ENCODE data around the gene PLIN4.

The PLIN4 gene

DNA sequence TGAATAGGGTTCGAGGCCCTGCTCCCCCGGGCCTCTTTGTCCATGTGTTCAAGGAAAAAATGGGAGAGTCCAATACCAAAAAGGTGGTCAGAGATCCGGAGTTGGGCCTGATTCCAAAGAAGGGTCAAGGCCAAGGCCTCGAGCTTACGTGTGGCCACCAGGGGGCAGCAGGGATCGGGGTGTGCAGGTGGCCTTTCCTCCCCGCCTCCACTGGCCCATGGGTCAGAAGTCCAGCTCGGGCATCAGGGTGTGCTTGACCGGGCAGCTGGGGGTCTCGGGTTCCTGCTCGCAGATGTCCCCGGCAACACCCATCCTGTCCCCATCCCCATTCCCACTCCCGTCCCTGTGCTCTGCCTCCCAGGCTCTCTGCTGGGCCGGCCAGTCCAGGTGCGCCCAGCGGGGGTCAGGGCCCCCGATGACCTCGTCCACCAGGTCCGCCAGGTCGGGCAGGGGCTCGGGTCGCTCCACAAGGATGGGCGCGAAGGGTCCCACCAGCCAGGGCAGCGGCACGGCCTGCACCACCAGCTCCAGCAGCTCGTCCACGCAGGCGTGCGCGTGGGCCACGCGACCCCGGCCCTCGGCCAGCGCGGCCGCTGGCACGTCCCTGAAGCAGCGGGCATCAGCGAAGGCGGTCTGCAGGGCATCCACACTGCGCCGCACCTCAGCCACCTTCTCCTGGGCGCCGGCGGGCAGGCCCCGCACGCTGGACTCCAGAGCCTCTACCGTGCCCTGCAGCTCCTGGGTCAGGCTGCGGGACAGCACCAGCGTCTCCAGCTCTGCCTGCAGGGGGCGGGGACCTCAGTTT, 5.2 kb upstream of the PLIN4 start:
- H3K9ac ChIP-seq (ENCODE audit: low read depth in 1 of 2, low read length in 2 of 2), result no peak overlapping the region
- peaks cover 0 to 5% of the 10 kb centered on the region in 2 donors for H3K27me3 ChIP-seq (ENCODE audit: control insufficient read depth in 1 of 2, insufficient read depth in 2 of 2, low read length in 2 of 2)
- H3K36me3 ChIP-seq (ENCODE audit: control insufficient read depth in 1 of 2, insufficient read depth in 2 of 2, low read length in 2 of 2), result no peaks in the 10 kb centered on the region
- no peak overlapping the region for H3K4me3 ChIP-seq (ENCODE audit: low read depth in 1 of 2, low read length in 2 of 2)
- H3K9me3 ChIP-seq (ENCODE audit: control insufficient read depth in 1 of 2, low read length in 2 of 2), result no peaks in the 10 kb centered on the region
- no peak overlapping the region for H3K27ac ChIP-seq (ENCODE audit: low read depth, low read length)
- no peaks in the 10 kb centered on the region for H3K4me1 ChIP-seq (ENCODE audit: control insufficient read depth in 1 of 2, insufficient read depth in 2 of 2, low read length in 2 of 2)

DNA sequence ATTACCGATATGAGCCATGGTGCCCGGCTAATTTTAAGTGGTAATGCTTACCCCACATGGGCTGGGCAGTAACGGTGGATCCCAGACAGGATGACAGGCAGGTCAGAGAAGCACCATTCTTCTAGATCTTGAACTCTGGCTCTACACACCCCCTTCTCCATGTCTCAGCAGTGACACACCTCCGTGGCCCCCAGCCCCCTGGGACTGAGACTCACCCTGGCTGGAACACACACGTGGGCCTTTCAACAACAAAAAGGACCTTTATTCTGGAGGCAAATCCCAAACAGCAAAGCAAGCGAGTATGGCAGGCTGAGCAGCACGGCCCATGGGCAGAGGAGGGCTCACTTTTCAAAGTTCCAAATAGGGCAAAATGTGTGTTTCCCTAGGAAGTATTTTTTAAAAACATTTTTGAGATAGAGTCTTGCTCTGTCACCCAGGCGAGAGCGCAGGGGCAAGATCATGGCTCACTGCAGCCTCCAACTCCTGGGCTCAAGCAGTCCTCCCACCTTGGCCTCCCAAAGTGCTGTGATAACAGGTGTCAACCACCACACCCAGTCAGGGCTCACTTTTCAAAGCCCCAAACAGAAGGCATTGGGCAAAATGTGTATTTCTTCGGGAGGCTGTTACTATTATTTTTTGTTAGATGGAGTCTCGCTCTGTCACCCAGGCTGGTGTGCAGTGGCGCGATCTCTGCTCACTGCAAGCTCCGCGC, 4.2 kb upstream of the PLIN4 start:
- no peaks in the 10 kb centered on the region for H3K36me3 ChIP-seq (ENCODE audit: control insufficient read depth in 1 of 2, insufficient read depth in 2 of 2, low read length in 2 of 2)
- no peaks in the 10 kb centered on the region for H3K4me1 ChIP-seq (ENCODE audit: control insufficient read depth in 1 of 2, insufficient read depth in 2 of 2, low read length in 2 of 2)

DNA sequence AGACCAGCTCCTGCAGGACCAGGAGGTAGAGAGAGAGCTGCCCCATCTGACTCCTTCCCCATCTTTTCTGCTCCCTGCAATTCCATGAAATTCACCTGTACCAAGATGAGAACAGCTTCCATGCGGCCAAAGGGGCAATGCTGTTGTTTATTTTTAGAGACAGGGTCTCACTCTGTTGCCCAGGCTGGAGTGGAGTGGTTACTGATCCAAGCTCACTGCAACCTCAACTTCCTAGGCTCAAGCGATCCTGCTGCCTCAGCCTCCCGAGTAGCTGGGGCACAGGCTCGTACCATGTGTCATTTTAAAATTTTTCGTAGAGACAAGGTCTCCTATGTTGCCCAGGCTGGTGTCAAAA, 3.6 kb upstream of the PLIN4 start:
- no peaks in the 10 kb centered on the region for H3K9me3 ChIP-seq (ENCODE audit: control insufficient read depth in 1 of 2, low read length in 2 of 2)
- no peaks in the 10 kb centered on the region for H3K4me1 ChIP-seq (ENCODE audit: control insufficient read depth in 1 of 2, insufficient read depth in 2 of 2, low read length in 2 of 2)
- no peak overlapping the region for H3K4me3 ChIP-seq (ENCODE audit: low read depth in 1 of 2, low read length in 2 of 2)
- H3K27me3 ChIP-seq (ENCODE audit: control insufficient read depth in 1 of 2, insufficient read depth in 2 of 2, low read length in 2 of 2), result peaks cover 0 to 5% of the 10 kb centered on the region in 2 donors
- no peak overlapping the region for H3K9ac ChIP-seq (ENCODE audit: low read depth in 1 of 2, low read length in 2 of 2)
- no peak overlapping the region for H3K27ac ChIP-seq (ENCODE audit: low read depth, low read length)
- H3K36me3 ChIP-seq (ENCODE audit: control insufficient read depth in 1 of 2, insufficient read depth in 2 of 2, low read length in 2 of 2), result no peaks in the 10 kb centered on the region

More for the DNA sequence above, 4.2 kb upstream of the PLIN4 start:
- peaks cover 0 to 5% of the 10 kb centered on the region in 2 donors for H3K27me3 ChIP-seq (ENCODE audit: control insufficient read depth in 1 of 2, insufficient read depth in 2 of 2, low read length in 2 of 2)
- H3K9ac ChIP-seq (ENCODE audit: low read depth in 1 of 2, low read length in 2 of 2), result no peak overlapping the region
- H3K4me3 ChIP-seq (ENCODE audit: low read depth in 1 of 2, low read length in 2 of 2), result no peak overlapping the region
- H3K27ac ChIP-seq (ENCODE audit: low read depth, low read length), result no peak overlapping the region
- no peaks in the 10 kb centered on the region for H3K9me3 ChIP-seq (ENCODE audit: control insufficient read depth in 1 of 2, low read length in 2 of 2)

DNA sequence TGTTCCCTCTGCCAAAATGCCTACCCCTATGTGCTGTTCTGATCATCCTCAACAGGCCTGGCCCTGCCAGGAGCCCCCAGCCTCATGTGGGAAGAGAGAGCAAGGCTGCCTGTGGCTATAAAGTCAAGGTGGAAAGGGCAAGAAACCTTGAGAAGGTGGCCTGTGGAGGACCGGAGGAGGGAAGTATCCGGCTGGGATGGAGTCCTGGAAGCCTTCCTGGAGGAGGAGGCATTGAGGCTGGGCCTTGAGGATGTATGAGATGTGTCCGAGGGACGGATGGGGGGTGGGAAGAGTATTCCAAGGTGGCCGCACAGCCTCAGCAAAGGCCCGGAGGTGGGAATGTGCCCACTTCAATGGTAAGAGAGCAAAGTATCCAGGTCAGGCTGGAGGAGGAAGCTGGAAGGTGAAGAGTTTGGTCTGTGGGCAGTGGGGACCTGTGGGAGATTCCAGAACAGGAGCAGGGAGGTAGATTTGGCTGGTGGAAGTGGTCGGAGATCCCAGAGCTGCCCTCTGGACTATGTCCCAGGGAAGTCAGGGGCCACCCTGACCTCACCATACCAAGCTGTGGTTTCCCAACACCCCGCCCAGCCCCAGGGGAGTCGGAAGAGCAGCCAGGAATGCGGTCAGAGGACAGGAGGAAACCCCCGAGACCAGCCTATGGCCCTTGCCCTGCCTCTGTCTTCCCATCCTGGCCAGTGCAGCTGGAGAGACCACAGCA, 3.0 kb upstream of the PLIN4 start:
- no peaks in the 10 kb centered on the region for H3K4me1 ChIP-seq (ENCODE audit: control insufficient read depth in 1 of 2, insufficient read depth in 2 of 2, low read length in 2 of 2)
- H3K27ac ChIP-seq (ENCODE audit: low read depth, low read length), result no peak overlapping the region
- no peaks in the 10 kb centered on the region for H3K9me3 ChIP-seq (ENCODE audit: control insufficient read depth in 1 of 2, low read length in 2 of 2)

DNA sequence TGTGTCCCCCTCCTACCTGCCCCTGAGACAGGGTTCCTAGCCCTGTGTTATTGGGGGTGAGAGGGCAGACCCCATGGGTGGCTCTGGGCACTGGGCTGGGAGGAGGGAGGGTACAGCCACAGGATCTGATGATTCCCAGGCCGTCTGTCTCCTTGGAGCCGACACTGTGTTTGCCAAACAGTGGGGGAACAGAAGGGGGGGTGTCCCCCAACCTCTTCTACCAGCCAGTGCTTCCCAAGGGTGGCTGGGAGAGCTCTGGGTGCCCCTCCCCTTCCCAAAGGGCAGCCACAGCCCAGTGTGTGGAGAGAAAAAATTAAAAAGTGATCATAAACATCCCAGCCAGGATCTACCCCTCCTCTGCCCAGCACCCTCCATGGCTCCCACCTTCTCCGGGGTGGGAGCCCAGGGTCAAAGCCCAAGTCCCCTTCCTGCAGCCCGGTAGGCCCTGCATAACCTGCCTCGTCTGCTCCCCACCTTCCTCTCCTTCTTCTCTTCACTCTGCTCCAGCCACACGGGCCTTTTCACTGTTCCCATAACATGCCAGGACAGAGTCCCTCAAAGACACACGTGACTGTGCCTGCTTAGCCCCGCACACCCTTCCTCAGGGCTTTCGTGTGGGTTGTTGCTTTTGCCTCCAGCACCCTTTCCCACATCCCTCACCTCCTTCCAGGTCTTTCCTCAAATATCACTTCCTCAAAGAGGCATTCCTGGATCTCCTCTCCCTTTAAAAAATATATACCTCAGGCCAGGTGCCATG, 1.4 kb upstream of the PLIN4 start:
- H3K4me3 ChIP-seq (ENCODE audit: low read depth in 1 of 2, low read length in 2 of 2), result no peak overlapping the region
- no peaks in the 10 kb centered on the region for H3K36me3 ChIP-seq (ENCODE audit: control insufficient read depth in 1 of 2, insufficient read depth in 2 of 2, low read length in 2 of 2)
- H3K9me3 ChIP-seq (ENCODE audit: control insufficient read depth in 1 of 2, low read length in 2 of 2), result no peaks in the 10 kb centered on the region
- H3K9ac ChIP-seq (ENCODE audit: low read depth in 1 of 2, low read length in 2 of 2), result no peak overlapping the region
- peaks cover 0 to 5% of the 10 kb centered on the region in 2 donors for H3K27me3 ChIP-seq (ENCODE audit: control insufficient read depth in 1 of 2, insufficient read depth in 2 of 2, low read length in 2 of 2)
- H3K4me1 ChIP-seq (ENCODE audit: control insufficient read depth in 1 of 2, insufficient read depth in 2 of 2, low read length in 2 of 2), result no peaks in the 10 kb centered on the region
- H3K27ac ChIP-seq (ENCODE audit: low read depth, low read length), result no peak overlapping the region

More for the DNA sequence above, 3.0 kb upstream of the PLIN4 start:
- Histone ChIP-seq H3K4me3 (ENCODE audit: low read depth in 1 of 2, low read length in 2 of 2) (no peak overlapping the region), H3K36me3 (ENCODE audit: control insufficient read depth in 1 of 2, insufficient read depth in 2 of 2, low read length in 2 of 2) (no peaks in the 10 kb centered on the region), H3K27me3 (ENCODE audit: control insufficient read depth in 1 of 2, insufficient read depth in 2 of 2, low read length in 2 of 2) (peaks cover 0 to 5% of the 10 kb centered on the region in 2 donors), H3K9ac (ENCODE audit: low read depth in 1 of 2, low read length in 2 of 2) (no peak overlapping the region)

DNA sequence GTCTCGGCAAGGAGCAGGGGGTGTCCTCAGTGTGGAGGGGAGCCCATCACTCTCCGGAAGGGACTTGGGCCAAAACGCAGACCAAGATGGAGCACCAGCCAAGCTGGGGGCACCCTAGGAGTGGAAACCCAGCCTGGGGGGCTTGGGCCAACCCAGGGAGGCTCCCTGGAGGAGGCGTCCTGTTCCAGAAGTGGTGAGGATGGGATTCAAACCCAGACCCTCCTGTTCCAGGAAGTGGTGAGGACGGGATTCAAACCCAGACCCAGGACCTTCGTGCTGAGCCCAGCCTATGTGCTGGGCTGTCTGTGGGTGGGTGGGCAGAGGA, 848 bp upstream of the PLIN4 start:
- Histone ChIP-seq H3K4me1 (ENCODE audit: control insufficient read depth in 1 of 2, insufficient read depth in 2 of 2, low read length in 2 of 2) (no peaks in the 10 kb centered on the region), H3K36me3 (ENCODE audit: control insufficient read depth in 1 of 2, insufficient read depth in 2 of 2, low read length in 2 of 2) (no peaks in the 10 kb centered on the region), H3K9ac (ENCODE audit: low read depth in 1 of 2, low read length in 2 of 2) (no peak overlapping the region), H3K27me3 (ENCODE audit: control insufficient read depth in 1 of 2, insufficient read depth in 2 of 2, low read length in 2 of 2) (peaks cover 0 to 5% of the 10 kb centered on the region in 2 donors), H3K4me3 (ENCODE audit: low read depth in 1 of 2, low read length in 2 of 2) (no peak overlapping the region), H3K9me3 (ENCODE audit: control insufficient read depth in 1 of 2, low read length in 2 of 2) (no peaks in the 10 kb centered on the region), H3K27ac (ENCODE audit: low read depth, low read length) (no peak overlapping the region)

DNA sequence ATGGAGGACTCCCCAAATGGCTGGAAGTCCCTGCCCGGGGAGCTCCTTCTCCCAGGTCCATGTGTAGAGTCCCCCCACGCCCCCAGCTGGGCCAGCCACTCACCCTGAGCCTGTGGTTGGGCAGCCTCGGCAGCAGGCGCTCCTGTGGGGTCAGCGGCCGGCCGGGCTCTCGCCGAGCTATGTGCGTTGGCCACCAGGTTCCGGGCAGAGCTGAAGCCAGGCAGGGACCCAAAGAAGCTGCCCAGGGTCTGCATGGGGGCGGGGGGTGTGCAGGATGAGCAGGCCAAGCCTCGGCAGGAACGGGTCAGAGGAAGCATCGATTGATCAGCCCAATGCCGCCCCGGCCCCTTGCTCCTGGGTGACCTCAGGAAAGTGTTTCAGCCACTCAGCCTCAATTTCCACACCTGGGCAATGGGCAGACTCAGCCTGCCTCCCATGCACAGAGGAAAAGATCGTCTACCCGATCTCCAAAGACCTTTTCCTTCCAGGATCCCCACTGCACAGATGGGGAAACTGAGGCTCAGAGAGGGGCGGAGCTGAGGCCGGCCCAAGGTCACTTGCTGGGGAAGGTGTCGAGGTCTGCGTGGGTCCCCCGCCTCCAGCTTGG, 732 bp downstream of the PLIN4 start:
- Histone ChIP-seq H3K4me1 (ENCODE audit: control insufficient read depth in 1 of 2, insufficient read depth in 2 of 2, low read length in 2 of 2) (no peaks in the 10 kb centered on the region), H3K9ac (ENCODE audit: low read depth in 1 of 2, low read length in 2 of 2) (no peak overlapping the region), H3K27me3 (ENCODE audit: control insufficient read depth in 1 of 2, insufficient read depth in 2 of 2, low read length in 2 of 2) (peaks cover 0 to 5% of the 10 kb centered on the region in 2 donors), H3K4me3 (ENCODE audit: low read depth in 1 of 2, low read length in 2 of 2) (no peak overlapping the region), H3K36me3 (ENCODE audit: control insufficient read depth in 1 of 2, insufficient read depth in 2 of 2, low read length in 2 of 2) (no peaks in the 10 kb centered on the region), H3K9me3 (ENCODE audit: control insufficient read depth in 1 of 2, low read length in 2 of 2) (no peaks in the 10 kb centered on the region), H3K27ac (ENCODE audit: low read depth, low read length) (no peak overlapping the region)

DNA sequence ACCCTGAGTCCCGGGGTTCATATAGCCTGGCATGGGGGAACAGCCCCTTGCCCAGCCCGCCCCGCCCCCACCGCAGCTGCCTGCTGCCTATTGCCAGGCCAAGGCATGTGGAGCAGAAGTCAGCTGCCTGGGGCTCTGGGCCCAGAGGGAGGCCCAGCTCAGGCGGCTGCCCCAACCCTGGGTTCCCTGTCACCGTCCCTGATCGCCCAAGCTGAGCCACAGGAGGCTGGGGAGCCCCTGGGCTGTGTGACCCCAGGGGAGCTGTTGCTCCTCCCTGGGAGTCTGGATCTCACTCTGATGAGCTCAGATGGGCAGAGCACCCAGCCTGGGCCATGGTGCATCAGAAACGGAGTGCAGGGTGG, 1.4 kb downstream of the PLIN4 start:
- Histone ChIP-seq H3K27me3 (ENCODE audit: control insufficient read depth in 1 of 2, insufficient read depth in 2 of 2, low read length in 2 of 2) (peaks cover 0 to 4% of the 10 kb centered on the region in 2 donors), H3K9me3 (ENCODE audit: control insufficient read depth in 1 of 2, low read length in 2 of 2) (no peaks in the 10 kb centered on the region), H3K4me1 (ENCODE audit: control insufficient read depth in 1 of 2, insufficient read depth in 2 of 2, low read length in 2 of 2) (no peaks in the 10 kb centered on the region), H3K27ac (ENCODE audit: low read depth, low read length) (no peak overlapping the region), H3K4me3 (ENCODE audit: low read depth in 1 of 2, low read length in 2 of 2) (no peak overlapping the region), H3K36me3 (ENCODE audit: control insufficient read depth in 1 of 2, insufficient read depth in 2 of 2, low read length in 2 of 2) (no peaks in the 10 kb centered on the region), H3K9ac (ENCODE audit: low read depth in 1 of 2, low read length in 2 of 2) (no peak overlapping the region)

DNA sequence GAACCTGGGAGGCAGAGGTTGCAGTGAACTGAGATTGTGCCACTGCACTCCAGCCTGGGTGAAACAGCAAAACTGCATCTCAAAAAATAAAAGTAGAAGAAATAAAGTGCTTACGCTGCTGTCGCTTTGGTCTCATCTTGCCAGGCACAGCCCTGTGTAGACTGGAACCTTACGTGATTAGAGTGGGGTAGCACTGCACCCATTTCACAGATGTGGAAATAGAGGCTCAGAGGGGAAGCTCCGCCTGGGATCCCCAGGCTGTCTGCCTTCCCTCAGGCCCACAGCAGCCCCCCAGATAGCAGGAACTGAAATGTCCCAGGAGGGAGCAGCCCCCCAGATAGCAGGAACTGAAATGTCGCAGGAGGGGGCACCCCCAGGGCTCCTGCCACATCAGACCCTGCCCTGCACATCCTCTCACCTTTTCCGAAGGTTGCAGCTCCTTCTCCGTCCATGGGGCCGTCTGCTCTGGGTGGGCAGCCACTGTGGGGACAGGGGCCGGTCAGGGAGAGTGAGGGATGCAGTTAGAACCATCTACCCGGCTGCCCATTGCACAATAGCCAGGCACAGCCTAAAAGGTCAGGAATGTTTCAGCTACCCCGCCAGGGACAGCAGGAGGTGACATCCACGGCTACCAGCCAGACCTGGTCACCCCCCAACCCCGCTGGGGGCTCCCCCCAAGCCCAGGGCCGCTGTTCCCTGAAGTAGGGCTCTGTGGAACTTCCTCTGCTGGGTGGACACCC, 1.9 kb downstream of the PLIN4 start:
- no peak overlapping the region for H3K4me3 ChIP-seq (ENCODE audit: low read depth in 1 of 2, low read length in 2 of 2)
- H3K27me3 ChIP-seq (ENCODE audit: control insufficient read depth in 1 of 2, insufficient read depth in 2 of 2, low read length in 2 of 2), result no peaks in the 10 kb centered on the region
- no peaks in the 10 kb centered on the region for H3K9me3 ChIP-seq (ENCODE audit: control insufficient read depth in 1 of 2, low read length in 2 of 2)
- no peak overlapping the region for H3K27ac ChIP-seq (ENCODE audit: low read depth, low read length)
- H3K36me3 ChIP-seq (ENCODE audit: control insufficient read depth in 1 of 2, insufficient read depth in 2 of 2, low read length in 2 of 2), result no peaks in the 10 kb centered on the region
- no peak overlapping the region for H3K9ac ChIP-seq (ENCODE audit: low read depth in 1 of 2, low read length in 2 of 2)
- H3K4me1 ChIP-seq (ENCODE audit: control insufficient read depth in 1 of 2, insufficient read depth in 2 of 2, low read length in 2 of 2), result no peaks in the 10 kb centered on the region

Data from duodenal mucosa (tissue), 2 donors.